HG03378 (cell line): ENCODE measurements around the gene ZNF593.

Experiments
- ATAC-seq: cut with Tn5 transposase; IDR thresholded peaks from one replicate; pipeline ENCODE4 v1.9.1; 2021; ENCODE audit warnings: mild to moderate bottlenecking, moderate library complexity; ENCODE audit not compliant: unreplicated experiment

Gene ZNF593

GRCh38 chr1:26145960-26146294 is 23.8 kb upstream of the ZNF593 start:
- no peak for ATAC-seq

- ATAC-seq = no peak
These were observed 20.8 kb upstream of the ZNF593 start for GRCh38 chr1:26148887-26149286.

- no peak for ATAC-seq
These were observed 15.7 kb upstream of the ZNF593 start for GRCh38 chr1:26153966-26154532.

- no peak for ATAC-seq
These were observed 15.0 kb upstream of the ZNF593 start for GRCh38 chr1:26154750-26155149.

- ATAC-seq = no peak
These were observed 14.1 kb upstream of the ZNF593 start for GRCh38 chr1:26155370-26156284.

GRCh38 chr1:26156285-26157038 is 13.2 kb upstream of the ZNF593 start:
- ATAC-seq = no peak

- no peak for ATAC-seq
These were observed 11.3 kb upstream of the ZNF593 start for GRCh38 chr1:26158271-26158907.

GRCh38 chr1:26158908-26159742 is 10.6 kb upstream of the ZNF593 start, which contains the start of gene FAM110D:
FAM110D (plus strand) TSS chr1:26159079; CDS start chr1:26161292, 2,213 bp downstream.
- no peak for ATAC-seq

GRCh38 chr1:26159743-26160039 is 10.0 kb upstream of the ZNF593 start:
- no peak for ATAC-seq

GRCh38 chr1:26160527-26161414 is 8.9 kb upstream of the ZNF593 start:
- ATAC-seq = no peak

GRCh38 chr1:26161415-26162219 is 8.1 kb upstream of the ZNF593 start:
- no peak for ATAC-seq

- no peak for ATAC-seq
These were observed 7.4 kb upstream of the ZNF593 start for GRCh38 chr1:26162220-26162709.

- ATAC-seq = no peak
These were observed 6.0 kb upstream of the ZNF593 start for GRCh38 chr1:26163684-26164035.

- no peak for ATAC-seq
These were observed 5.5 kb upstream of the ZNF593 start for GRCh38 chr1:26164036-26164860.

GRCh38 chr1:26164861-26165842 is 4.6 kb upstream of the ZNF593 start:
- ATAC-seq = no peak

- no peak for ATAC-seq
These were observed 2.9 kb upstream of the ZNF593 start for GRCh38 chr1:26166719-26167281.
